Mesenchymal stem cell (in vitro differentiated cells and primary cell): ENCODE data around the gene ALG14.

Source experiments
- DNase-seq: peaks from one replicate; pipeline ENCODE4 v3.0.0-alpha.2; 2013
- H2AFZ ChIP-seq: one replicate; pipeline ENCODE4 v1.6.1; 2013; ENCODE audit warnings: low read depth, mild to moderate bottlenecking, control low read depth, inconsistent platforms, low read length, moderate library complexity
- H2AK5ac ChIP-seq: 2 replicates; pipeline ENCODE4 v1.6.1; 2013; ENCODE audit warnings: low read length, moderate library complexity, mild to moderate bottlenecking, inconsistent platforms; ENCODE audit not compliant: severe bottlenecking
- H2BK120ac ChIP-seq: one replicate; pipeline ENCODE4 v1.6.1; 2013; ENCODE audit warnings: low read depth, mild to moderate bottlenecking, inconsistent platforms, low read length, moderate library complexity
- H2BK12ac ChIP-seq, 2 experiments: one replicate each; pipeline ENCODE4 v1.6.1; 2013; ENCODE audit warnings: inconsistent platforms in 2 of 2, low read length in 2 of 2, mild to moderate bottlenecking in 2 of 2, moderate library complexity in 2 of 2, control low read depth in 1 of 2
- H2BK15ac ChIP-seq: one replicate; pipeline ENCODE4 v1.6.1; 2013; ENCODE audit warnings: mild to moderate bottlenecking, low read depth, inconsistent platforms; ENCODE audit not compliant: poor library complexity, severe bottlenecking
- H2BK5ac ChIP-seq: 2 replicates; pipeline ENCODE4 v1.6.1; 2013; ENCODE audit warnings: low read depth, mild to moderate bottlenecking, low read length, control low read depth, inconsistent platforms; ENCODE audit not compliant: poor library complexity, severe bottlenecking
- H3K14ac ChIP-seq, 2 experiments: one replicate each; pipeline ENCODE4 v1.6.1; 2013; ENCODE audit warnings: inconsistent platforms in 2 of 2, low read length in 2 of 2, control low read depth in 1 of 2, mild to moderate bottlenecking in 1 of 2, moderate library complexity in 1 of 2
- H3K18ac ChIP-seq, 2 experiments: one replicate each; pipeline ENCODE4 v1.6.1; 2013; ENCODE audit warnings: inconsistent platforms in 2 of 2, low read length in 2 of 2, control low read depth in 1 of 2, low read depth in 1 of 2, mild to moderate bottlenecking in 1 of 2
- H3K23ac ChIP-seq, 2 experiments: one replicate each; pipeline ENCODE4 v1.6.1; 2013; ENCODE audit warnings: inconsistent platforms in 2 of 2, low read length in 2 of 2, mild to moderate bottlenecking in 2 of 2, moderate library complexity in 2 of 2, control low read depth in 1 of 2
- H3K27ac ChIP-seq: 2 replicates; pipeline ENCODE4 v1.5.1; 2013; ENCODE audit warnings: mild to moderate bottlenecking, moderate library complexity, low read length, control low read depth, inconsistent platforms; ENCODE audit not compliant: poor library complexity, severe bottlenecking
- H3K27me3 ChIP-seq, 2 experiments: 2 replicates each; pipeline versions ENCODE4 v1.6.1 to v1.7.0; 2013; ENCODE audit warnings: low read length in 2 of 2, mild to moderate bottlenecking in 2 of 2, moderate library complexity in 2 of 2, control low read depth in 1 of 2, inconsistent platforms in 1 of 2; ENCODE audit not compliant: control insufficient read depth in 1 of 2, insufficient read depth in 1 of 2
- H3K36me3 ChIP-seq, 2 experiments: 2 replicates each; pipeline versions ENCODE4 v1.6.1 to v1.7.0; 2013; ENCODE audit warnings: low read length in 2 of 2, control low read depth in 1 of 2, inconsistent platforms in 1 of 2, low read depth in 1 of 2, mild to moderate bottlenecking in 1 of 2; ENCODE audit not compliant: insufficient read depth in 2 of 2, control insufficient read depth in 1 of 2
- H3K4ac ChIP-seq, 2 experiments: one replicate each; pipeline ENCODE4 v1.6.1; 2013; ENCODE audit warnings: inconsistent platforms in 2 of 2, low read length in 2 of 2, mild to moderate bottlenecking in 2 of 2, moderate library complexity in 2 of 2, control low read depth in 1 of 2, low read depth in 1 of 2
- H3K4me1 ChIP-seq: 2 replicates; pipeline ENCODE4 v1.6.1; 2013; ENCODE audit warnings: low read depth, low read length, control low read depth; ENCODE audit not compliant: control insufficient read depth, insufficient read depth
- H3K4me2 ChIP-seq: 2 replicates; pipeline ENCODE4 v1.6.1; 2013; ENCODE audit warnings: low read length, mild to moderate bottlenecking, inconsistent platforms; ENCODE audit not compliant: poor library complexity, severe bottlenecking
- H3K4me3 ChIP-seq, 2 experiments: 2 replicates each; pipeline versions ENCODE4 v1.5.1 to v1.7.0; 2013; ENCODE audit warnings: low read length in 2 of 2, mild to moderate bottlenecking in 2 of 2, control low read depth in 1 of 2, low read depth in 1 of 2; ENCODE audit not compliant: insufficient read depth in 1 of 2
- H3K79me1 ChIP-seq: replicated peaks from 2 replicates; pipeline ENCODE4 v1.6.1; 2013; ENCODE audit warnings: mild to moderate bottlenecking, control low read depth, low read length, inconsistent platforms; ENCODE audit not compliant: poor library complexity, severe bottlenecking
- H3K9ac ChIP-seq: 2 replicates; pipeline ENCODE4 v1.7.0; 2013; ENCODE audit warnings: mild to moderate bottlenecking, low read length, moderate library complexity
- H3K9me3 ChIP-seq: 2 replicates; pipeline ENCODE4 v1.7.0; 2013; ENCODE audit warnings: mild to moderate bottlenecking, low read length; ENCODE audit not compliant: control insufficient read depth
- H4K8ac ChIP-seq: one replicate; pipeline ENCODE4 v1.6.1; 2013; ENCODE audit warnings: inconsistent platforms, mild to moderate bottlenecking, low read length, moderate library complexity
- H4K91ac ChIP-seq: one replicate; pipeline ENCODE4 v1.6.1; 2013; ENCODE audit warnings: mild to moderate bottlenecking, low read length, inconsistent platforms
- WGBS: methylation state at CpG from one replicate; pipeline ENCODE4 v1.1.7; 2013; ENCODE audit warnings: mixed read lengths; 5-methylcytosine and 5-hydroxymethylcytosine counted together

Gene ALG14

DNA sequence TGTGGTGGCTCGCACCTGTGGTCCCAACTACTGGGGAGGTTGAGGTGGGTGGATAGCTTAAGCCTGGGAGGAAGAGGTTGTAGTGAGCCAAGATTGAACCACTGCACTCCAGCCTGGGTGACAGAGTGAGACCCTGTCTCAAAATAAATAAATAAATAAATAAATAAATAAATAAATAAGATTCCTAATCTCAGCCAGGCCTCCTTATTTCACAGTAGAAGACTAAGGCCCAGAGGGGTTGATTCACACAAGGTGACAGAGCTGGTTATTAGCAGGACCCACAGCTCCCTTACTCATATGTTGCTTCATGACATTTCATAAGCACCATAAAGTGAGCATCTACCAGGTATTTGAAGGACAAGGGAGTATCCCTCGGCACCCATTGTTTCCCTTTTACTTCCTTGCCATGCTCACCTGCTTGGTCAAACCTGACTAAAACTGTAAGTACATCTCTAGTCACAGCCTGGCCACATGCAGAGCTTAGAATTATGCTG lies 32.7 kb downstream of the ALG14 start:
- H3K79me1 ChIP-seq: peaks cover 12% of the 10 kb centered on the region
- no peak overlapping the region for H2BK12ac ChIP-seq
- no peak overlapping the region for H2BK120ac ChIP-seq
- H3K4me3 ChIP-seq: no peak overlapping the region
- no peak overlapping the region for H2BK15ac ChIP-seq
- 89% methylated on average over 2 of the region's 2 CpGs for WGBS
- H3K18ac ChIP-seq: no peak overlapping the region
- H3K4me1 ChIP-seq: peaks cover 4% of the 10 kb centered on the region
- no peak overlapping the region for H3K4ac ChIP-seq
- no peak overlapping the region for H3K27ac ChIP-seq
- H4K8ac ChIP-seq: no peak overlapping the region
- no peak overlapping the region for H3K23ac ChIP-seq
- no peak overlapping the region for H2AK5ac ChIP-seq
- H2AFZ ChIP-seq: no peak overlapping the region
- H3K14ac ChIP-seq: no peak overlapping the region
- no peaks in the 10 kb centered on the region for H3K27me3 ChIP-seq
- no peaks in the 10 kb centered on the region for H3K9me3 ChIP-seq
- no peak overlapping the region for H3K4me2 ChIP-seq
- DNase-seq: no peak
- no peak overlapping the region for H2BK5ac ChIP-seq
- H4K91ac ChIP-seq: no peak overlapping the region
- H3K9ac ChIP-seq: no peak overlapping the region
- H3K36me3 ChIP-seq: no peaks in the 10 kb centered on the region

- Histone ChIP-seq H3K4me2 (no peak overlapping the region), H4K8ac (no peak overlapping the region), H3K4ac (no peak overlapping the region), H3K79me1 (peaks cover 12% of the 10 kb centered on the region), H2BK15ac (no peak overlapping the region), H2BK5ac (no peak overlapping the region), H3K27ac (no peak overlapping the region), H4K91ac (no peak overlapping the region), H3K36me3 (no peaks in the 10 kb centered on the region), H3K4me3 (no peak overlapping the region), H3K18ac (no peak overlapping the region), H2AK5ac (peak overlapping the region; percentile 20), H3K9ac (no peak overlapping the region), H3K27me3 (no peaks in the 10 kb centered on the region), H3K9me3 (no peaks in the 10 kb centered on the region), H2BK12ac (peak overlapping the region in 1 of 2 experiments; percentile 4), H3K4me1 (peaks cover 7% of the 10 kb centered on the region), H3K23ac (no peak overlapping the region), H2BK120ac (no peak overlapping the region), H2AFZ (no peak overlapping the region), H3K14ac (no peak overlapping the region)
- WGBS: 76% methylated on average over 8 of the region's 12 CpGs
- peak; percentile 24 for DNase-seq
These were observed 33.3 kb downstream of the ALG14 start for GRCh38 chr1:95039360-95040031.

DNA sequence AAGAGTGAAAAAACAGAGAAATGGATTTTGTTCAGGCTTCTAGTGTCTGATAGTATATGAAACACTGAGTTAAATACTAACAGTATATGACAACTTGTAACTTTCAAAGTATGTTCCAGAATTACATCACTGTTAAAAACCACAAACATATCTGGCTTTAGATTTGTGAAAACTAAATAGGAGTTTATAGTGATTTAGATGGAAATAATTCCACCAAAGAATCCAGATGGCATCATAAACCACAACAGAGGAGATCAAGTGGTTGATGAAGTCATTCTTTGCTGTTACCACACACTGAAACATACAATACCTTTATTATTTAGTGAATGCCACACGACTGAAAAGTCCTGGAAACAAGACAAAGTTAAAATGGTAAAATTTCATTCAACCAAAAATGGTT lies 37.2 kb downstream of the ALG14 start:
- Histone ChIP-seq H3K9ac (peak overlapping the region; percentile 39), H3K27ac (peak overlapping the region; percentile 49), H3K9me3 (no peaks in the 10 kb centered on the region), H4K8ac (no peak overlapping the region), H2BK120ac (no peak overlapping the region), H3K27me3 (no peaks in the 10 kb centered on the region), H2BK12ac (no peak overlapping the region), H3K4ac (no peak overlapping the region), H2AK5ac (no peak overlapping the region), H3K4me3 (no peak overlapping the region), H3K4me1 (peaks cover 5% of the 10 kb centered on the region), H2BK5ac (no peak overlapping the region), H3K18ac (no peak overlapping the region), H3K79me1 (peaks cover 11% of the 10 kb centered on the region), H2BK15ac (no peak overlapping the region), H3K23ac (no peak overlapping the region), H2AFZ (no peak overlapping the region), H3K4me2 (no peak overlapping the region), H3K36me3 (no peaks in the 10 kb centered on the region), H3K14ac (no peak overlapping the region), H4K91ac (no peak overlapping the region)
- DNase-seq: peak; percentile 89
- no CpG with 5 or more reads among the region's 1 CpG for WGBS

- Histone ChIP-seq H2AK5ac (peak overlapping the region; percentile 40), H3K4me3 (no peak overlapping the region)
- 60% methylated on average over 1 of the region's 1 CpG for WGBS
These were observed 38.2 kb downstream of the ALG14 start for GRCh38 chr1:95034506-95034905.

More at GRCh38 chr1:95034506-95034905, 38.2 kb downstream of the ALG14 start:
- Histone ChIP-seq H2BK15ac (no peak overlapping the region), H3K4ac (no peak overlapping the region), H2BK5ac (no peak overlapping the region), H3K9me3 (peaks cover 3% of the 10 kb centered on the region), H2BK120ac (no peak overlapping the region), H2BK12ac (peak overlapping the region; percentile 3 to 29), H3K4me2 (no peak overlapping the region), H3K23ac (no peak overlapping the region), H3K36me3 (no peaks in the 10 kb centered on the region), H2AFZ (no peak overlapping the region), H4K91ac (no peak overlapping the region), H3K18ac (peak overlapping the region in 1 of 2 experiments; percentile 46), H3K14ac (no peak overlapping the region), H3K79me1 (peaks cover 9% of the 10 kb centered on the region), H3K27ac (no peak overlapping the region), H3K9ac (no peak overlapping the region), H3K27me3 (no peaks in the 10 kb centered on the region), H4K8ac (no peak overlapping the region), H3K4me1 (peaks cover 2% of the 10 kb centered on the region)
- DNase-seq: no peak
